Natural killer cell treated with Interleukin-12 subunit alpha and Interleukin-12 subunit beta and Interleukin-15 and Interleukin-18, amount 100 ng/mL, for 72 hours (primary cell): Measurements from ENCODE around the gene LIN37. TPM values are rescaled to one million over a fixed set of nuclear protein-coding genes. Genes with fewer than 3 reads are reported as not detected.
"Not testable (repeated sequence)": the region's sequence is repeated elsewhere in the genome, so short reads cannot be mapped to it uniquely, and the experiment has no call there.

Experiments
- ATAC-seq, 2 donors: fragments of 150-1000 bp; cut with Tn5 transposase in 1 of 2; sonication (Bioruptor Pico), chemical (Tn5 transposase) in 1 of 2; 2 replicates each; pipeline ENCODE4 v1.10.0; 2021
- DNase-seq: peaks from one replicate; pipeline ENCODE4 v3.0.0; 2022; ENCODE audit warnings: low spot score
- H3K27ac Mint-ChIP-seq, 2 donors: 1 replicate in 1 of 2; 2 replicates in 1 of 2; pipeline ENCODE4 v1.8.0; 2022; ENCODE audit warnings: mixed read lengths in 2 of 2, mild to moderate bottlenecking in 1 of 2, moderate library complexity in 1 of 2
- H3K27me3 Mint-ChIP-seq, 2 donors: 1 replicate in 1 of 2; 2 replicates in 1 of 2; pipeline ENCODE4 v1.8.0; 2022; ENCODE audit warnings: mixed read lengths in 2 of 2
- H3K36me3 Mint-ChIP-seq: one replicate; pipeline ENCODE4 v1.8.0; 2022; ENCODE audit warnings: mixed read lengths
- H3K4me1 Mint-ChIP-seq, 2 donors: 1 replicate in 1 of 2; 2 replicates in 1 of 2; pipeline ENCODE4 v1.8.0; 2022; ENCODE audit warnings: low read depth in 2 of 2, mixed read lengths in 2 of 2, mild to moderate bottlenecking in 1 of 2
- H3K4me3 Mint-ChIP-seq: one replicate; pipeline ENCODE4 v1.8.0; 2022; ENCODE audit warnings: mixed read lengths
- H3K9me3 Mint-ChIP-seq: 2 replicates; pipeline ENCODE4 v1.8.0; 2022; ENCODE audit warnings: mixed read lengths
- total RNA-seq, 2 donors: library from RNA; stranded (reverse); gene quantifications; one replicate each; pipeline ENCODE4 v1.2.3, GENCODE V29; 2022

LIN37 gene
- total RNA-seq, 2 donors from 2014 or later, result 9.6 to 24.7 TPM

DNA sequence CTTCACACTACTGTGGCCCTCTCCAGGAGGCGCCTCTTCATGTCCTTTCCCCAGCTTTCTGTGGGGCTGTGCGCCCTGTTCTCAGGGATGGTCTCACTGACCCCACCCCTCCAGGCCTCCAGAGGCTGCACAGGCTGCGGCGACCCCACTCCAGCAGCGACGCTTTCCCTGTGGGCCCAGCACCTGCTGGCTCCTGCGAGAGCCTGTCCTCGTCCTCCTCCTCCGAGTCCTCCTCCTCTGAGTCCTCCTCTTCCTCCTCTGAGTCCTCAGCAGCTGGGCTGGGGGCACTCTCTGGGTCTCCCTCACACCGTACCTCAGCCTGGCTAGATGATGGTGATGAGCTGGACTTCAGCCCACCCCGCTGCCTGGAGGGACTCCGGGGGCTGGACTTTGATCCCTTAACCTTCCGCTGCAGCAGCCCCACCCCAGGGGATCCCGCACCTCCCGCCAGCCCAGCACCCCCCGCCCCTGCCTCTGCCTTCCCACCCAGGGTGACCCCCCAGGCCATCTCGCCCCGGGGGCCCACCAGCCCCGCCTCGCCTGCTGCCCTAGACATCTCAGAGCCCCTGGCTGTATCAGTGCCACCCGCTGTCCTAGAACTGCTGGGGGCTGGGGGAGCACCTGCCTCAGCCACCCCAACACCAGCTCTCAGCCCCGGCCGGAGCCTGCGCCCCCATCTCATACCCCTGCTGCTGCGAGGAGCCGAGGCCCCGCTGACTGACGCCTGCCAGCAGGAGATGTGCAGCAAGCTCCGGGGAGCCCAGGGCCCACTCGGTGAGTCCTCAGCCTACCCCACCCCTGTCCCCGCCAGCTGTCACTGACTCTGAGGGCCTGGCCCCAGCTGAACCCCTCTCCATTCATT, 38.2 kb downstream of the LIN37 start:
- H3K36me3 Mint-ChIP-seq, result no peaks in the 10 kb centered on the region
- no peaks in the 10 kb centered on the region for H3K27me3 Mint-ChIP-seq
- no peak for ATAC-seq
- no peak for DNase-seq
- no peak overlapping the region for H3K27ac Mint-ChIP-seq
- H3K4me1 Mint-ChIP-seq, result peaks cover 6 to 10% of the 10 kb centered on the region in 2 donors
- H3K9me3 Mint-ChIP-seq, result no peaks in the 10 kb centered on the region
- no peak overlapping the region for H3K4me3 Mint-ChIP-seq

- Mint-ChIP-seq H3K4me3 (no peak overlapping the region), H3K4me1 (peaks cover 6 to 10% of the 10 kb centered on the region in 2 donors), H3K27me3 (no peaks in the 10 kb centered on the region), H3K9me3 (no peaks in the 10 kb centered on the region), H3K36me3 (no peaks in the 10 kb centered on the region), H3K27ac (no peak overlapping the region)
- ATAC-seq (no peak), DNase-seq (no peak)
Measured at GRCh38 chr19:35787227-35787799, 38.9 kb downstream of the LIN37 start.

DNA sequence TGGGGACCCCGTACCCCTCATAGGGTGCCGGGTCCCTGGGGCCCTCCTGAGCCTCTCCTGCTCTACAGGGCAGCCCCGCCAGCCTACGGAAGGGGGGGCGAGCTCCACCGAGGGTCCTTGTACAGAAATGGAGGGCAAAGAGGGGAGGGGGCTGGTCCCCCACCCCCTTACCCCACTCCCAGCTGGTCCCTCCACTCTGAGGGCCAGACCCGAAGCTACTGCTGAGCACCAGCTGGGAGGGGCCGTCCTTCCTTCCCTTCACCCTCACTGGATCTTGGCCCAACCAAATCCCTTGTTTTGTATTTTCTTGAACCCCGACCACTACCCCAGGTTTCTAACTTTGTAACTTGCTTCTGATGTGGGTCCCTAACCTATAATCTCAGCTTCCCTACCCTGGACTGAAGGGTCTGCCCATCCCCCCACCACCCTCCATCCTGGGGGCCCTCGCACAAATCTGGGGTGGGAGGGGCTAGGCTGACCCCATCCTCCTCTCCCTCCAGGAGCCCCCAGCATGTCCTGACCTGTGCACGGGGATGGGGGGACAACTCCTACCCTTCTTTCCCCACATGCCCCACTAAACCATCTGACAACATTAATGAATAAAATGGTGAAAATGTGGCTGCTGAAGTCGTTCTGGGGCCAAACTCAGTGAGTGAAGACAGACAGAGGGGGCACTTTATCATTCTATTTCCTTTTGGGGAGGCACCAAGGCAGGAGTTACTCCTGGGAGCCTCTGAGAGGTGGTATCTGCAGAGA, 40.0 kb downstream of the LIN37 start:
- Mint-ChIP-seq H3K36me3 (no peaks in the 10 kb centered on the region), H3K4me1 (peaks cover under 1 to 4% of the 10 kb centered on the region in 2 donors), H3K27me3 (no peaks in the 10 kb centered on the region), H3K4me3 (no peak overlapping the region), H3K27ac (no peak overlapping the region), H3K9me3 (no peaks in the 10 kb centered on the region)
- DNase-seq (no peak), ATAC-seq (no peak)

DNA sequence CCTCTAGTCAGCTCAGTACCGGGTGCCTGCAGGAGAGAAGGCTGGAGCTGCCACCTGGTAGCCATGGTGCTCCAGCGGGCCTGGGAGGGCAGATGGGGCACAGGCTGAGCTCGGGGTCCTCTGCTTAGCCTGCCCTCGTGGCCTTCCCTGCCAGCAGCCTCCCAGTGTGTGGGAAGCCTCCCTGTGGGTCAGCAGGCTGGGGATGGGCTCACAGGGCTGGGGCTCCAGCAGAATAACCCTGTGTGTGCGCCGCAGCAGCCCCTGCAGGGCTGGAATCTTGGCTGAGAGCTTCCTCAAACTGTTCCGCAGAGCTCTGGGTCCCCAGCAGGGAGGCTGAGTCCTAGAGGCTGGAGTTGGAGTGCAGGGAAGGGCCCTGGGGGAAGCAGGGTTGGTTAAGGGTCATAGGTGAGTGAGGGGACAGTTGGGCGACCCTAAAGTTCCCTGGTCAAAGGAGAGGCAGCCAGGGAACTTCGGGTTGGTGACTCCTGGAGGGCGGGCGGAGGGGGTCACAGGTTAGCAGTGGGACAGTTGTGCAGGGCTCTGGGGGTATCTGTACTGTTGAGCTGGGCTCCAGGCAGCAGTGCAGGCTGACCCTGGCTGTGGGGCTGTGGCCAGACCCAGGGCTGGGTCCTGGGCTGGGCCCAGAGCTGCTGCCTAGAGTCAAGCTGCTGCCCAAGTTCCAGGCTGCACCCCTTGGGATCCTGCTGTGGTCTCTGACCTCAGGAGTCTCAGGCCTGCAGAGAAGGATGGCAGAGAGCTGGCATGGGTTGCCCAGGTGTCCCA, 41.0 kb downstream of the LIN37 start:
- H3K9me3 Mint-ChIP-seq, result no peaks in the 10 kb centered on the region
- H3K4me1 Mint-ChIP-seq, result no peaks in the 10 kb centered on the region
- H3K4me3 Mint-ChIP-seq, result no peak overlapping the region
- H3K36me3 Mint-ChIP-seq, result no peaks in the 10 kb centered on the region
- no peak for ATAC-seq
- DNase-seq, result no peak
- H3K27ac Mint-ChIP-seq, result no peak overlapping the region
- no peaks in the 10 kb centered on the region for H3K27me3 Mint-ChIP-seq

DNA sequence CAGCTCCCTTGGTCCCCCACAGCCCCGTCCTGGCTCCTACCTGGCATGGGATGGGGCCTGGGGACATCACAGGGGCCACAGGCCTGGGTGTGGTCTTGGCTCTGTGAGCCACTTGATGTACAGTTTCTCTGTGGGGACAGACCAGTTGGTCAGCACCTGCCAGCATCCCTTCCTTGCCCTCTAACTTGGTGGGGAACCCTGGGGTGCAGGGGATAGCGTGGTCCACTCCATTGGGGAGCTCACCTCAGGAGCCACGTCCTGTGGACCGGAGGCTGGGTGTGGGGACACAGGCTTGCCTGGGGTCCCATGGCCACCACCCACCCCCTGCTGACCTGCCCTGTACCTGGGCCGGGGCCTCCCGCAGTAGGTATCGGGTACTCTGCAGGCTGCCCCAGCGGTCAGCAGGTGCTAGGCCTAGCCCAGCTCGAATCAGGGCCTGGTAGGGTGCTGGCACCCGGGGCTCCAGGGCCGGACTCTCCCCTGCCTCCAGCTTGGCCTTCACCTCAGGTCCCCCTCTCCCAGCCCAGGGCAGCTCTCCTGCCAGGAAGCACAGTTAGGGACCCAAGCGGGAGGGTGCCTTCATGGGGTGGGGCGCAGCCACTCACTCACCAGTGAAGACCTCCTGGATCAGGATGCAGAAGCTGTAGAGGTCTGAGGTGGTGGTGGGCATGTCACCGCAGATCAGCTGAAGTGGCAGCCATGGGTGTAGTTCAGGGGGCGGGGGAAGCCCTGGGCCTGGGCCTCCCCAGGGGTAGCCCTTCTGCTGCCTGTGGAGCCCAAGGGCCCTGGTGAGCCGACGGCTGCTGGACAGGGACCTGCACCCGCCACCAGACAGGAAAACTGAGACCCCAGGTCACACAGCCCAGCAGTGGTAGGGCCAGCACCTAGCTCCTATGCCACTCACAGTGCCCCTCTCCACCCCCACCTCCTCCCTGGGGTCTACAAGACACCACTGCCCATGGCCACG, 41.9 kb downstream of the LIN37 start:
- Mint-ChIP-seq H3K27ac (no peak overlapping the region), H3K4me1 (no peaks in the 10 kb centered on the region), H3K9me3 (no peaks in the 10 kb centered on the region), H3K4me3 (no peak overlapping the region), H3K36me3 (no peaks in the 10 kb centered on the region), H3K27me3 (no peaks in the 10 kb centered on the region)
- ATAC-seq (no peak), DNase-seq (no peak)

DNA sequence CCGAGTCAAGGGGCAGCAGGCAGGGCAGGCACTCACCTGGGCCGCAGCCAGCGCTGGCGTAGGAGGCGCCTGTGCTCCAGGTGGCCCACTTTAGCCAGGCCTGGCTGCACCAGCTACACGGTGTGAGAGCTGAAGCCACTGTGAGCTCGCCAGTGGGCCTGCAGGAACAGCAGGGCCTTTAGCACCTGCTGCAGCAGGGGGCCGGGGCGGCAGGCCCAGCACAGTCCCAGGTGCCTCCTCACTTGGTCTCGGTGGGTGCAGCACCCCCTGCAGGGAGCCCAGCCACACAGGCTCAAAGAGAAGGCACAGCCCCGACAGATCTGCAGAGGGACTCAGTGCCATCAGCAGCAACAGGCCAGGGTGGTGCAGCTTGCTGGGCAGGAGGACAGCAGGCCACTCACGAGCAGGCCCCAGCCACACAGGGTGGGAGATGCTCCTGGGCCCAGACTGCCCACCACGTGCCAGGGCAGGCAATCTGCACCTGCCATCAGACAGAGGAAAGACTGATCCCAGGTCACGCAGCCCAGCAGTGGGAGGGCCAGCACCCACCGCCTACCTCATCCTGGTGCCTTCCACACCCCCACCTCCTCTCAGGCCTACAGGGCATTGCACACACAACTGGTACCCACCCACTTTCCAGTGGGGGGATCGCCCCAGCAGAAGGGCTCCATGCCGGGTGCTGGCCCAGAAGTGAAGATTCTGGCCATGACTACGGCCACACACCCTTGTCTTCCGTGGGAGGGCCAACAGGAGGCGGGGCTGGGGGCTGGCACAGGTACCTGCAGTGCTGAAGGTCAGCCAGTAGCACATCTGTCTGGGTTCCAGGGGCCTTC, 42.8 kb downstream of the LIN37 start:
- no peaks in the 10 kb centered on the region for H3K9me3 Mint-ChIP-seq
- DNase-seq, result no peak
- H3K27me3 Mint-ChIP-seq, result peaks cover under 1 to 2% of the 10 kb centered on the region in 2 donors
- H3K36me3 Mint-ChIP-seq, result no peaks in the 10 kb centered on the region
- H3K4me1 Mint-ChIP-seq, result no peaks in the 10 kb centered on the region
- peak in 1 of 2 donors; percentile 10 for ATAC-seq
- no peak overlapping the region for H3K27ac Mint-ChIP-seq
- H3K4me3 Mint-ChIP-seq, result no peak overlapping the region

DNA sequence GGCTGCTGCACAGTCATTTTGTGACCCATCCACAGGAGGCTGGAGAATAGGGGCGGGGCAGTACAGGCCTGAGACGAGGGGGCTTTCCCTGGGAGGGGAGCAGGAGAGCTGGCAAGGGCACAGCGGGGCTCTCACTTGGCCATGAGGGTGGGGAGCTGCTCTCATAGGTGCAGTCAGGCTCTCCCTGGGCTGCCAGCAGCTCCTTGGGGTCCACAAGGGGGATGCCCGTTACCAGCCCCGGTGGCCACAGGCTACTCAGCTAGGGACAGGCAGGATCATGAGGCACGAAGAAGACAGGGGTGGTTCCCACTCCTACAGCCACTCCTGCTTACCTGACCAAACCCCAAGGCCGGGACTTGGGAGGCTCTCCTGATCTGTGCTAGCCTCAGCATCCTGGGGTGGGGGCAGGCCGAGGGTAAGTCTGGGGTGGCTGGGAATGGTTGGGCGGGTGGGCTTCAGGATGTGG, 43.5 kb downstream of the LIN37 start:
- H3K9me3 Mint-ChIP-seq, result no peaks in the 10 kb centered on the region
- H3K36me3 Mint-ChIP-seq, result no peaks in the 10 kb centered on the region
- peaks cover 2% of the 10 kb centered on the region in 2 donors for H3K4me1 Mint-ChIP-seq
- ATAC-seq (no peak), DNase-seq (no peak)
- H3K27me3 Mint-ChIP-seq, result peaks cover 5 to 8% of the 10 kb centered on the region in 2 donors
- H3K4me3 Mint-ChIP-seq, result no peak overlapping the region
- no peak overlapping the region for H3K27ac Mint-ChIP-seq

GRCh38 chr19:35792312-35792711, 43.9 kb downstream of the LIN37 start:
- no peak overlapping the region for H3K4me3 Mint-ChIP-seq
- no peaks in the 10 kb centered on the region for H3K9me3 Mint-ChIP-seq
- H3K27ac Mint-ChIP-seq, result no peak overlapping the region
- peaks cover 6% of the 10 kb centered on the region in 2 donors for H3K4me1 Mint-ChIP-seq
- peaks cover 10 to 13% of the 10 kb centered on the region in 2 donors for H3K27me3 Mint-ChIP-seq
- DNase-seq (no peak), ATAC-seq (no peak)
- H3K36me3 Mint-ChIP-seq, result no peaks in the 10 kb centered on the region

- DNase-seq (no peak), ATAC-seq (no peak)
- Mint-ChIP-seq H3K9me3 (no peaks in the 10 kb centered on the region), H3K4me1 (peaks cover 7 to 8% of the 10 kb centered on the region in 2 donors), H3K36me3 (no peaks in the 10 kb centered on the region), H3K27ac (no peak overlapping the region), H3K27me3 (peaks cover 12 to 15% of the 10 kb centered on the region in 2 donors), H3K4me3 (no peak overlapping the region)
Measured at GRCh38 chr19:35792888-35793287, 44.5 kb downstream of the LIN37 start.

DNA sequence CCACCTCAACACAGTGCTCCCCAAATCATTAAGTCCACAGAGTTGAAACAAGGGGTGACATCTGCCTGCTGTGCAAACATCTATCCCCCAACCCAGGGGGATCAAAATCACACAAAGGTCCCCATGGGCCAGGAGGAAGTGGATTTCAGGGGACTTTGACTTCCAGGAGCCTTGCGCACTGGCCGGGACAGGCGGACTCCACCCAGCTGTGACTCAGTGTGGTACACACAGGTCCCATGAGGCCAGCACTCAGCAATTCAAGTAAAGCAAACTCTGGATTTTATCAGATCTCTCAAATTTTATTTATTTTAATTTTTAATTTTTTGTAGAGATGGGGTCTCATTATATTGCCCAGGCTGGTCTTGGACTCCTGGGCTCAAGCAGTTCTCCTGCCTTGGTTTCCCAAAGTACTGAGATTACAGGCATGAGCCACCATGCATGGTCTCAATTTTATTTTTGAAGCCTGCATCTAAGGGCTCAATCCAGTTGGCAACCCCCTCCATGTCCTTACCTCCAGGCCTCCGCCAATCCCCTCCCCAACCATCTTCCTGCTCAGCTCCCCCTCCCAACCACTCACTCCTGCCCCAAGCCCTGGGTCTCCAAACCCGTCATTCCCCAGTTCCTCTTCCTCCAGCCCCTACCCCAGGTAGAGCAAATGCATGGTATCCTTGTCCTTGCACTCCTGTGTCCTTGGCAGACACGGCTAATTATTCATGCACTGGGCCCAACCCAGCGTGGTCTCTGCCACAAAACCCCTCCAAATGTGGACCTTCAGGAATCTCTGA, 45.2 kb downstream of the LIN37 start:
- Mint-ChIP-seq H3K4me3 (no peak overlapping the region), H3K36me3 (no peaks in the 10 kb centered on the region), H3K27me3 (peaks cover 12 to 15% of the 10 kb centered on the region in 2 donors), H3K27ac (no peak overlapping the region), H3K9me3 (no peaks in the 10 kb centered on the region), H3K4me1 (peaks cover 7 to 8% of the 10 kb centered on the region in 2 donors)
- no peak for DNase-seq
- no peak for ATAC-seq

GRCh38 chr19:35795564-35795963, 47.2 kb downstream of the LIN37 start:
- not testable (repeated sequence) for H3K4me3 Mint-ChIP-seq

More at GRCh38 chr19:35795564-35795963, 47.2 kb downstream of the LIN37 start:
- ATAC-seq, H3K36me3 Mint-ChIP-seq, H3K27ac Mint-ChIP-seq, DNase-seq, H3K9me3 Mint-ChIP-seq, H3K4me1 Mint-ChIP-seq: not testable (repeated sequence)
- H3K27me3 Mint-ChIP-seq, result peaks cover 14 to 15% of the 10 kb centered on the region in 2 donors
